Measurements from ENCODE around the gene SF3A1. TPM values are rescaled to one million over a fixed set of nuclear protein-coding genes. Genes with fewer than 3 reads are reported as not detected.

The SF3A1 gene
- total and polyA plus RNA-seq, 9 of the 15 experiments (the other 6 are each of a cell fraction or from before 2014, with no cell fraction given): 6.7 to 228 (median 13.0) TPM

- Histone ChIP-seq H3K9ac (ENCODE audit: insufficient read depth in 1 of 2, low read depth in 2 of 2, low read length in 2 of 2) (peak overlapping the region in 1 of 2 experiments; percentile 88; a peak in 1 of 4 replicates), H3K27ac (ENCODE audit: extremely low read depth, low read depth, low read length) (no peak overlapping the region), H3K4me3 (no peak overlapping the region), H2AFZ (ENCODE audit: low read depth, low read length) (no peak overlapping the region), H3K36me3 (ENCODE audit: control insufficient read depth, insufficient read depth, low read length) (no peaks in the 10 kb centered on the region), H3K27me3 (ENCODE audit: control insufficient read depth in 2 of 2, insufficient read depth in 2 of 2, low read length in 2 of 2) (no peaks in the 10 kb centered on the region), H3K9me3 (replicated peaks; ENCODE audit: control insufficient read depth, insufficient read depth, low read depth, low read length) (no peaks in the 10 kb centered on the region), H4K20me1 (replicated peaks; ENCODE audit: control insufficient read depth, insufficient read depth, low read length) (no peaks in the 10 kb centered on the region), H3K4me2 (ENCODE audit: insufficient read depth, low read length) (no peak overlapping the region), H3K9me1 (ENCODE audit: control insufficient read depth, insufficient read depth, low read length) (no peaks in the 10 kb centered on the region), H3K79me2 (ENCODE audit: control insufficient read depth, insufficient read depth, low read length) (no peaks in the 10 kb centered on the region), H3K4me1 (replicated peaks in 1 of 2; ENCODE audit: control insufficient read depth in 2 of 2, insufficient read depth in 2 of 2, low read length in 2 of 2) (peaks cover 12 to 60% of the 10 kb centered on the region in 2 experiments; a peak in 4 of 5 replicates)
- no TSS peak for BruUV-seq (replicated peaks)
- DNase-seq (ENCODE audit: extremely low read depth in 1 of 4, low spot score in 3 of 4): no peak
- FAIRE-seq: peak; percentile 11
- ATAC-seq: no peak
- no peak for TF ChIP-seq COPS2 (conservative IDR thresholded peaks at IDR 0.05)
- no peak for TF ChIP-seq SP1 (CRISPR knock-in tag; IDR thresholded peaks at IDR 0.05)
- no peak for TF ChIP-seq POLR3G (IDR thresholded peaks at IDR 0.05; ENCODE audit: extremely low read depth, insufficient read length, insufficient replicate concordance)
- no peak for TF ChIP-seq FOXA1 (IDR thresholded peaks at IDR 0.05; ENCODE audit: borderline replicate concordance)
- CTCF ChIA-PET (ENCODE audit: low intra/inter-chr PET ratio): no interaction called here
- 30% methylated on average over 3 of the region's 4 CpGs for WGBS (ENCODE audit: insufficient coverage, low coverage, missing lambda C conversion rate)
- intact Hi-C loops (cut with micrococcal nuclease): no loop called here
- POLR2A ChIA-PET: interaction anchor here (0.6 to 0.7 kb wide), 3 partner anchors 14 to 237 kb away, joined by 3 read pairs; no protein-coding TSS in a partner anchor
- in situ Hi-C loops (cut with MboI): loop anchor here (5.0 to 10.0 kb wide), 3 partner anchors 93 to 320 kb away; partner anchors contain the start of gene TCN2
Observed at GRCh38 chr22:30284666-30285065, 72.0 kb downstream of the SF3A1 start.

GRCh38 chr22:30284172-30284571, 72.5 kb downstream of the SF3A1 start:
- in situ Hi-C loops (cut with MboI): loop anchor here (5.0 to 10.0 kb wide), 3 partner anchors 93 to 321 kb away; partner anchors contain the start of gene TCN2
- CTCF ChIA-PET (ENCODE audit: low intra/inter-chr PET ratio): no interaction called here
- TF ChIP-seq CBFA2T3 (IDR thresholded peaks at IDR 0.05) (peak; percentile 42), THRB (CRISPR knock-in tag; conservative IDR thresholded peaks at IDR 0.05) (no peak), ZNF316 (IDR thresholded peaks at IDR 0.05) (no peak), MAZ (CRISPR knock-in tag; conservative IDR thresholded peaks at IDR 0.05 in 1 of 2, IDR thresholded peaks at IDR 0.05 in 1 of 2) (no peak), CHAMP1 (IDR thresholded peaks at IDR 0.05) (no peak), ZNF41 (CRISPR knock-in tag; conservative IDR thresholded peaks at IDR 0.05) (no peak), NFIC (IDR thresholded peaks at IDR 0.05) (peak; percentile 54)

More at GRCh38 chr22:30284172-30284571, 72.5 kb downstream of the SF3A1 start:
- POLR2A ChIA-PET: interaction anchor here (0.6 kb wide), 2 partner anchors 23 to 236 kb away, joined by 3 read pairs; no protein-coding TSS in a partner anchor
- H3K4me1 ChIP-seq (replicated peaks in 1 of 2; ENCODE audit: control insufficient read depth in 2 of 2, insufficient read depth in 2 of 2, low read length in 2 of 2): peaks cover 12 to 61% of the 10 kb centered on the region in 2 experiments; a peak in 4 of 5 replicates
- H3K79me2 ChIP-seq (ENCODE audit: control insufficient read depth, insufficient read depth, low read length): no peaks in the 10 kb centered on the region
- DNase-seq (ENCODE audit: extremely low read depth in 1 of 4, low spot score in 3 of 4): peak; percentile 61 to 72 (median 63)
- BruUV-seq (replicated peaks): no TSS peak
- ATAC-seq: peak; percentile 6; the same call in 2 of the 3 replicates
- intact Hi-C loops (cut with micrococcal nuclease): no loop called here
- no peaks in the 10 kb centered on the region for H4K20me1 ChIP-seq (replicated peaks; ENCODE audit: control insufficient read depth, insufficient read depth, low read length)
- no peak overlapping the region for H3K4me3 ChIP-seq
- H3K27ac ChIP-seq (ENCODE audit: extremely low read depth, low read depth, low read length): no peak overlapping the region
- H3K4me2 ChIP-seq (ENCODE audit: insufficient read depth, low read length): peak overlapping the region; percentile 21; the same call in 1 of the 2 replicates
- FAIRE-seq: peak; percentile 61
- no peaks in the 10 kb centered on the region for H3K9me3 ChIP-seq (replicated peaks; ENCODE audit: control insufficient read depth, insufficient read depth, low read depth, low read length)
- no peaks in the 10 kb centered on the region for H3K9me1 ChIP-seq (ENCODE audit: control insufficient read depth, insufficient read depth, low read length)
- no peaks in the 10 kb centered on the region; a peak in 1 of 5 replicates for H3K27me3 ChIP-seq (ENCODE audit: control insufficient read depth in 2 of 2, insufficient read depth in 2 of 2, low read length in 2 of 2)
- no peaks in the 10 kb centered on the region for H3K36me3 ChIP-seq (ENCODE audit: control insufficient read depth, insufficient read depth, low read length)
- H2AFZ ChIP-seq (ENCODE audit: low read depth, low read length): no peak overlapping the region
- 6% methylated on average over 7 of the region's 9 CpGs for WGBS (ENCODE audit: insufficient coverage, low coverage, missing lambda C conversion rate)
- H3K9ac ChIP-seq (ENCODE audit: insufficient read depth in 1 of 2, low read depth in 2 of 2, low read length in 2 of 2): peak overlapping the region in 1 of 2 experiments; percentile 88; a peak in 2 of 4 replicates

All from K562 (cell line).